Ovary (tissue), 3 donors: ENCODE results near the gene GNAS.

Experiments used
- CTCF ChIP-seq, 3 donors: fragments of 450-650 bp in 2 of 3; fragments of 200-600 bp in 1 of 3; IDR thresholded peaks; one replicate each; pipeline versions ENCODE4 v1.5.1 to v1.8.0; 2016 to 2022; ENCODE audit warnings: antibody characterized with exemption in 3 of 3, mild to moderate bottlenecking in 1 of 3
- POLR2A ChIP-seq: fragments of 450-650 bp; IDR thresholded peaks from one replicate; pipeline ENCODE4 v1.6.1; 2017; ENCODE audit warnings: antibody characterized with exemption, mild to moderate bottlenecking, moderate library complexity
- donor health status: DM: no; HTN: no; CAD: no.

GRCh38 chr20:58932170-58932569 is 79.7 kb downstream of the GNAS start:
- TF ChIP-seq CTCF (IDR thresholded peaks at IDR 0.05): no peak
- TF ChIP-seq POLR2A: no peak
